HG03039 (cell line): ENCODE results near the gene MOK.
"Not testable (repeated sequence)": the region's sequence is repeated elsewhere in the genome, so short reads cannot be mapped to it uniquely, and the experiment has no call there.

ENCODE experiments used
- ATAC-seq: cut with Tn5 transposase; IDR thresholded peaks from one replicate; pipeline ENCODE4 v1.9.1; 2021; ENCODE audit warnings: mild to moderate bottlenecking, moderate library complexity; ENCODE audit not compliant: unreplicated experiment

Gene MOK, protein sequence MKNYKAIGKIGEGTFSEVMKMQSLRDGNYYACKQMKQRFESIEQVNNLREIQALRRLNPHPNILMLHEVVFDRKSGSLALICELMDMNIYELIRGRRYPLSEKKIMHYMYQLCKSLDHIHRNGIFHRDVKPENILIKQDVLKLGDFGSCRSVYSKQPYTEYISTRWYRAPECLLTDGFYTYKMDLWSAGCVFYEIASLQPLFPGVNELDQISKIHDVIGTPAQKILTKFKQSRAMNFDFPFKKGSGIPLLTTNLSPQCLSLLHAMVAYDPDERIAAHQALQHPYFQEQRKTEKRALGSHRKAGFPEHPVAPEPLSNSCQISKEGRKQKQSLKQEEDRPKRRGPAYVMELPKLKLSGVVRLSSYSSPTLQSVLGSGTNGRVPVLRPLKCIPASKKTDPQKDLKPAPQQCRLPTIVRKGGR

DNA sequence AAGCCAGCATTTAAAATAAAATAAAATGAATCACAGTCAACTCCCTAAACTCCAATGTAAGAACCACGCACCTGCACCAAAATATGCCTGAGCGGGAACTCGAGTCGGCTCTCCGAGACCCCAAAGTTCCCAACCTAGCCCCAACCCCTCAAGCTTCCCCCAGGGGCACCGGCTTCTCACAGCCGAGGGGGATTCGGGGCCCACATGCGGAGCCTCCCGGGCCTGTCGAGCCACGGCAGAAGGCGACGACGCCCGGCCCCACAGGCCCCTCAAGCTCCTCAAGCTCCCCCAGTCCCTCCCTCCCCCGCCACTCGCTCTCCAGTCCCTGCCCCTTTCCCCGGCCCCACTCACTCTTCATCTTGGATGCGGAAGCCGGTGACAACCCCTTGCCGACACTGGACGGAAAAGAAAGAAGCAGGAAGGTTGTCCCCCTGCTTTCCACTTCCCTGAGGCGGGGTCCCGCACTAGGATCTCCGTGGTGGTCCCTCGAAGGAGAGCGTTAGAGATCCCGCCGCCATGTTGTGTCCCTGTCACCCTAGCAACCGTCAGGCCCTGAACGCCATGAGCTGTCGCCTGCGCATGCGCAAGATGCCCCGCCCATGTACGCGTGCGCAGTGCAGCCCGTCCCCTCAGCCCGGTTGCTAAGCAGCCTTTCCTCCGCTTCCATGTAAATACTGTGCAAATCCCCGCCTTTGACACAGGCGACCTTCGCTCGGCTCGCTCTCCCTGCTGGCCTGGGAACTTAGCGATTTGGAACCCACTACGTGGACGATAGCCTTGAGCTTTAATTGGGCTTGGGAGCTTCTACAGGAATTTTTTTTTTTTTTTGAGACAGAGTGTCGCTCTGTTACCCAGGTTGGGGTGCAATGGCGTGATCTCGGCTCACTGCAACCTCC, at the start of gene MOK:
Gene MOK (minus strand): TSS at position 554 of the 896 bp plus-strand sequence. CDS start 196 bp downstream, at position 358.
- ATAC-seq = peak; percentile 90

DNA sequence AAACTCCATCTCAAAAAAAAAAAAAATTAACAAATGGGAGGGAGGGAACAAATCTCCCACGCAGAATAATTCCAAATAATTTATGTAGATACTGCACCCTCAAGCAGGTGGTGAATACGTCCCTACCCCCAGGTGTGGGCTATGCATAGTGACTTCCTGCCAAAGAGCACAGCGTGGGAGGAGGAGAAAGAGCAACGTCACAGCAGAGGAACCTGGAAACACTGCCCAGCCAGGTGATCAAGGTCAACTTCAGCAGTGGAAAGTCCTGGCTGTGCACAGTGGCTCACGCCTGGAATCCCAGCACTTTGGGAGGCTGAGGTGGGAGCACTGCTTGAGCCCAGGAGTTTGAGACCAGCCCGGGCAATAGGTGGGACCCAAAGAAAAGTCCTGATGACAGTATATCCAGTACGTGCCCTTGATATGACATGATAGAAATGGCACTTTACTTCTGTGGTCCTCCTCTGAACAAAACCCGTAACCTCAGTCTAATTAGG, 48.2 kb upstream of the MOK start:
- ATAC-seq = no peak

DNA sequence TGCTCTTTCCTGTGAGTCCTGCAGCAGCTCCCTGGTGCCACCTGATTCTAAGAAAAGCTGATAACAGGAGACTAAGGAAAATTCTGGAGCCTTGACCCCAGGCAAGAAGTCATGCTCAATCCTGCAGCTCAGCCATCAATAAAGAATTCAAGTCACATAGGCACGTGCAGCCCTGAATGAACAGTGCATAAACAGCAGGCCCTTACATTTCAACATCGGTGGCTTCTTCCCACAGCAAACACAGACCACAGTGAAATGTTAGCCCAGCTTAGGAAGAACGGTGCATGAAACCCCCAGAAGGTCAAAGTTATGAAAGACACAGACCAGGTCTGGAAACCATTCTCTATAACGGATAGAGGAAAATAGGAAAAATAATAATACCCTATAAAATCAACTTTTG, 47.2 kb upstream of the MOK start:
- ATAC-seq = no peak

DNA sequence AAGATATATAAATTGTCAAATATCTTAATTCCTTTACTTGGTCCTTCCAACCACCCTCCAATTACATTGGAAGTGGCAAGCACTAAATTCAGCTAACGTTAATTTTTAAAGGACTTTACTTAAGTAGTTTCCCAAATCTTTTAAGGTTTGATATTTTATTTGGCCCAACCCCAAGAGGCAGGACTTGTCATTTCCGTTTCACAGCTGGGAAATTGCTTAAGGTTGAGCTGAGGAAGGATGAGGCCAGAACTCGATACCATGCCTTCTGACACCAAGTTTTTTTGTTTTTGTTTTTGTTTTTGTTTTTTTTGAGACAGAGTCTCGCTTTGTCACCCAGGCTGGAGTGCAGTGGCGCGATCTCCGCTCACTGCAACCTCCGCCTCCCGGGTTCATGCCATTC, 46.6 kb upstream of the MOK start:
- ATAC-seq = not testable (repeated sequence)

DNA sequence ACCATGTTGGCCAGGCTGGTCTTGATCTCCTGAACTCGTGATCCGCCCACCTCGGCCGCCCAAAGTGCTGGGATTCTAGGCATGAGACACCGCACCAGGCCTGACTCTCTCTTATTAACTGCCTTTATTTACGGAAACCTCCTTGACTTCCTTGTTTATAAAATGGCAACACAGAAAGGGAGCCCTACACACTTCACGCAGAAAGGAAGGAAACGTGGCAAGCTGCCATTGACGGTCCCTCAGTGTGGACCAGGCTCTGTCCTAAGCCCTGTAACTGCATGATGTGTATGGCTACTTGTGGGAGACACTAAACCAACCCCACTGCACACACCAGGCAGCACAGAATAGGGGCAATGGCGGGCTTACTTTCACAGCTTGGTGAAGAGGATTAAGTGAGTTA, 46.1 kb upstream of the MOK start:
- ATAC-seq = no peak

DNA sequence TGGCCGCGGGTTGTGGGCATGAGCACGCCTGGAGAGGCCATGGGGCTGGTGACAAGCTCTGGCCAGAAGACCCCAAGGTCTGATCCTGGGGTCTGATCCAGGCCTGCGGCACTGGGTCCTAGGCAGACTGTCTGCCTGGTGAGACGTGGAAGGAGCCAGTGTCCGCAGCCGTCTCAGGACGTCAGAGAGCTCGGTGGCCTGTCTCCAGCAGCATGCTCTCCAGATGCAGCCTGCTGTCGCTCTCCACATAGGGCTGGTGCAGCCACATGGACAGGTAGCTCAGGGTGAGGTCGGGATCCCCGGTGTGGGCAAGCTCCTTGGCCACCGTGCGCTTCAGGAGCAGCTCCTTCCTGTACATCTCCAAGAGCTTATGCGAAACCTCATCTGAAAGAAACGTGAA, 43.4 kb upstream of the MOK start:
- no peak for ATAC-seq

DNA sequence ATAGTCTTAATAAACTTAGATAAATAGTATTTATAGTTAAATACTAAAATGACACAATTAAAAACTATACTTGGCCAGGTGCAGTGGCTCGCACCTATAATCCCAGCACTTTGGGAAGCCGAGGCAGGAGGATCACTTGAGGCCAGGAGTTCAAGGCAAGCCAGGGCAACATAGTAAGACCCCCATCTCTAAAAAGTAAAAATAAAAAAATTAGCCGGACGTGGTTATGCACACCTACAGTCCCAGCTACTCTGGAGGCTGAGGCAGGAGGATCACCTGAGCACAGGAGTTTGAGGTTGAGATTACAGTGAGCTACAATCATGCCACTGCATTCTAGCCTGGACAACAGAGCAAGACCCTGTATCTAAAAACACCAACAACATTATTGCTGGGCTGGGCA, 41.7 kb upstream of the MOK start:
- no peak for ATAC-seq

DNA sequence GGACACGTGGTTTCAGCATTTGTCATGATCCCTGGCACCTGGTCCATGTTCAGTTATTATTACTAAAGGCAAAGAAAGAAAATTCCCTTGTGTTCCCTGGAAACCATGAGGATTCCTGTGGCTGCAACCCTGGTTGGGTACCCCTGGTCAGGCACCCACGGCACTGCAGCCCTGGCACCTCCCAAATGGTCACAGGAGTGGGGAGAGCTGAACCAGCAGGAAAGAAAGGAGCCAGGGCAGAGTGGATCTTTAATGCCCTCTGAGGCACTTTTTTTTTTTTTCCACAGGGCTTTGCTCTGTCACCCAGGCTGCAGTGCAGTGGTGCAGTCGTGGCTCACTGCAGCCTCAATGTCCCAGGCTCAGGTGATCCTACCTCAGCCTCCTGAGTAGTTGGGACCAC, 40.3 kb upstream of the MOK start:
- ATAC-seq = no peak

DNA sequence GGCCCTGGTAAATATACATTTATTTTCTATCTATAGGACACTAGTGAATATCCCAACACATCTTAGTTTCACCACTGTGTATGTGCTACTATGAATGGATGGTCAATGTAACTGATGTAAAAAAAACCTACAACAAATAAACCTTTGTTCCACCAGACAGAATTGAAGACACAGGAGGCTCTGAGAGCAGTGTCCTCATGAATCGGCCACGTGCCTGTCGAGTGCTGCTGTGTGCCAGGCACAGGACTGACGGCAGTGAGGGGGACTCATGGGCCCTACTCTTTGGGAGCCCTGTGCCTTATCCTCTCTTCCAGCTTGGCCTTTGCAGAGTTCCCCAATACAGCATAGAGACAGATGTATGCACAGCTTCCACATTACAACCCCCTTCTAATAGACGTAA, 39.5 kb upstream of the MOK start:
- ATAC-seq = no peak

DNA sequence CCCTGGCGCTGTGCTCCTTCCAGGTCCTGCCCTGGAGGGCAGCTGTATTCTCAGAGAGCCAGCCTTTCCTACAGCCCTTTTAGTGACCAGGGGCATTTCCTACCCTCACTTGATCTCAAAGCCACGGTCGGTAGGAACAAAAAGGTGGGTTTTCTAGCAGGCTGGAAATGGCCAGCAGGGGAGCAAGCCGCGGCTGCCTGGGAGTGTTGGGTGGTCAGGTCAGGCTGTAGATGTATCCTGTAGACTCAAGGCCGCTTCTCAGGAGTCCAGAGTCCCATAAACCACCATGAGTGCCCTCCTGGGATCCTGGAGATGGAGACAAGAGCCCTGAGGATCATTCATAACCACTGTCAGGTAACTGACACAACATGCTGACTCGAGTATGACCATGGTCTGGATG, 39.1 kb upstream of the MOK start:
- no peak for ATAC-seq

DNA sequence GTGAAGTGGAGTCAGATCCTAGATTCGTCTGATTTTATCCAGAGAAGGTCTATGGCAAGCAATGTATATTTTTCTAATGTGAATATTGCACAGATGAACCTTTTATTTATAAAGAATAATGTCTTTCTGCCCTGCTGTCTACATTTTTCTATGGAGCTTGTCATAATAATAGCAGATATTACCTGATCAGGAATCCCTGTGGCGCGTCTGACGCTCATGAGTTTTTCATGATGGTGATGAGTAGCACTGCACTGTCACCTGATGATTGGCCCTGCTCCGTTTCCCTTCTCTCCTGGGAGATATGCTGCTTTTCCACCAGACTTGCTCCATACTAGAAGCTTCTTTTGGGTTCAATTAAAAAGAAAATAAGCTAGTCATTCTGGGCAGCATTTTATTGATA, 37.3 kb upstream of the MOK start:
- ATAC-seq = no peak

DNA sequence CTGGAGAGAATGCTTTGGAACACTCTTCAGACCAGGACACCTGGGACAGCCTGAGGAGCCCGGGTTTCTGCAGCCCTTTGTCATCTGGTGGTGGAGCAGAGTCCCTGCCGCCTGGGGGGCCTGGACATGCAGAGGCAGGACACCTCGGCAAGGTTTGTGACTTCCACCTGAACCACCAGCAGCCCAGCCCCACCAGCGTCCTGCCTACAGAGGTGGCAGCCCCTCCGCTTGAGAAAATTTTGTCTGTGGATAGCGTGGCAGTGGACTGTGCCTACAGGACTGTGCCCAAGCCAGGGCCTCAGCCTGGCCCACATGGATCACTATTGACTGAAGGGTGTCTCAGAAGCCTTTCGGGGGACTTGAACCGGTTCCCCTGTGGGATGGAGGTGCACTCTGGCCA, 36.6 kb upstream of the MOK start:
- ATAC-seq = no peak

DNA sequence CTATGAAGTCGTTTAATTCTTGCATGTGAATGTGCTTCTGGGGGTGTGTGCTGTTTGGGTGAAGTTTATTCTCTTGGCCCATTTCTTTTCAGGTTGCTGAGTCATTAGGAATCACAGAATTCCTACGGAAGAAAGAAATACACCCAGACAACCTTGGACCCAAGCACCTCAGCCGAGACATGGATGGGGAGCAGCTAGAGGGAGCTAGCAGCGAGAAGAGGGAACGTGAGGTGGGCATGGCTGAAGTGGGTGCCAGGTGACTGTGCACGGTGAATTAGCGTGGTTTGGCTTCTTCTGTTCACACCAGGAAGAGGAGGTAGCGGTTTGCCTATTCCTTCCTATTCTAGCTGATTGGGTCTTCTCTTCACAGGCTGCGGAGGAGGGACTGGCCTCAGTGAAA, 33.8 kb upstream of the MOK start:
- ATAC-seq = no peak

DNA sequence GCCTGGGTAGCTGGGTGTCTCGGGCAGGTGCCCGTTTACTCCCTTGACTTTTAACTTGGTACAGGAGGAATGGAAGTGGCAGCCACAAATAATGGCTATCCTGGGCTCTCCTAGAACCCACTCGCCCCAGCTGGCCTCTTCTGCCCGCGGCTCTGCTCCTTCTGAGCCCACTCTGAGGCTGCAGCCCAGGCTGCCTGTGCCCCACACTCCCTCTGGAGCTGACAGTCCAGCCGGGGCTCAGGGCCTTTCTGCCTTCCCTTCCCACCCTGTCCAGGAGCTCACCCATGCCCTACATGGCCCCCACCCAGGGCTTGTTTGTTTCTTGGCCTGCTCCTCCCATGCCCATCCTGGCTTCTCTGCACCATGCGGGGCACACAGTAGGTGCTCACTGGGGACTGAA, 30.2 kb upstream of the MOK start:
- no peak for ATAC-seq

DNA sequence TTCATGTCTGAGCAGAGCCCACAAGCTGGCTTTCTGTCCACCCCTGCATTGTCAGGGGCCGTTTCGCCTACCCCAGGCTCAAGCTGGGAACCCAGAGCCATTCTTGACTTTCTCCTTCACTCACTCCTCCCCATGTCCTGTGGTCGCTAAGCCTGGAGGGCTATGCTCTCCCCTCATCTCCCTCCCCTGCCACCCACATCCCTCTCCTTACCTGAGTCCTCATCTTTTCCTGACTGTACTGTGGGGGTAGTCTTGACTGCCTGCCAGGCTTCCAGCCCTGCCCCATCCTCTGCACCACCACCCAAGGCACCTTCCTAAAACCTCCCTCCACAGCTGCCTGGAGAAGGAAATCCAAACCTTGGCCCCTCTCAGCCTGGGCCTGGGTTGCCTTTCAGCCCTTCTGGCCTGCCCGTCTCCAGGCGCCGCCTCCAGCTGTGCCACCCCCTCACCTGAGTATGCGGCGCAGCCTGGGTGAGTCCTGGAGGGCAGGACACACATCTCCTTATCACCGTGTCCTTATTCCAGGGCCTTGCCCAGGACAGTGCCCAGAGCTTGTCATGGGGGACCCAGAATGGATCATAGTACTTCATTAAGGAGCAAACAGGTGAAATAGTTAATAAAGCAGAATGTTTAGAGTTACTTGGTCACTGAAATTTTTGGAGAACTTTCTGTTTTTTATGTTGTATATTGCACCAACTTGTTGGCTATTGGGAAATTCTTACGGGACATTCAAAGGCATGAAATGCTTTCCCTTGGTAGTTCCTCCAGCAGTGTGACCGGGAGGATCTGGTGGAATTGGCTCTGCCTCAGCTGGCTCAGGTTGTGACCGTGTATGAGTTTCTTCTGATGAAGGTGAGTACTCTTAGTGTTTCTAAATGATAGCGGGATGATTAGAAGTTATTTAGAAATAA, 29.1 kb upstream of the MOK start:
- ATAC-seq = no peak

DNA sequence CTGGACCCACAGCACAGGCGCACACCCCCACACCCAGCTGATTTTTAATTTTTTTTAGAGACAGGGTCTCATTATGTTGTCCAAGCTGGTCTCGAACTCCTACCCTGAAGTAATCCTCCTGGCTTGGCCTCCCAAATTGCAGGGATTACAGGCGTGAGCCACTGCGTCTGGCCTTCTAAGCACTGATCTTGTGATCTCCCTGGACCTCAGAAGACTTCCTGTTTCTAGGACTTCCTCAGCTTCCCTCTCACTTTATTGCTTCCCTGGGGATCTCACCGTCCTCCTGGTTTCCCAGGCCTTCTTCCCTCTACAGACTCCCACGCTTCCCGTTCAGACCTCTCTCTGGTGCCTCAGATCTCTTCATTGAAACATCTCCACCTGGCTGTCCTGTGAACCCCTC, 28.4 kb upstream of the MOK start:
- ATAC-seq = no peak

DNA sequence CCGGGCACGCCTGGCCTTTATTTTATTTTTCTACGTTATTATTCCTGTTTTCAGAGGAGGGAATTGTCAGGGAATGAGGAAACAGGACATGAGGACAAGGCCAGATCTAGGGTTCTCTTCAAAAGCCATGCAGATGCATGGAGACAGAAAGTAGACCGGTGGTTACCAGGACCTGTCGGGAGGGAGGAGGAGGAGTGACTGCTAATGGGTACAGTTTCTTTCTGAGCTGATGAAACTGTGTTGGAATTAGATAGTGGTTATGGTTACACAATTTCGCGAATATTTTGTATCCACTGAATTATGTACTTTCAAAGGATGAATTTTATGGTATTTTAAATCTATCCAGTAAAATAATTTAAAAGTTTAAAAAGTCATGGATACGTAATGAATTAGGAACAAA, 25.8 kb upstream of the MOK start:
- no peak for ATAC-seq

DNA sequence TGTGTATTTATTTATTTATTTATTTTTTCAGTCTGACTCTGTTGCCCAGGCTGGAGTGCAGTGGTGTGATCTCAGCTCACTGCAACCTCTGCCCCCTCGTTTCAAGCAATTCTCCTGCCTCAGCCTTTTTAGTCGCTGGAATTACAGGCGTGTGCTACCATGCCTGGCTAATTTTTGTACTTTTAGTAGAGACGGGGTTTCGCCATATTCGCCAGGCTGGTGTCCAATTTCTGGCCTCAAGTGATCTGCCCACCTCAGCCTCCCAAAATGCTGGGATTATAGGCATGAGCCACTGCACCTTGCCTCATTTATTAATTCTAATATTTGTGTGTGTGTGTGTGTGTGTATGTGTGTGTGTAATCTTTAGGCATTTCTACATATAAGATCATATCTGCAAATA, 24.4 kb upstream of the MOK start:
- not testable (repeated sequence) for ATAC-seq

DNA sequence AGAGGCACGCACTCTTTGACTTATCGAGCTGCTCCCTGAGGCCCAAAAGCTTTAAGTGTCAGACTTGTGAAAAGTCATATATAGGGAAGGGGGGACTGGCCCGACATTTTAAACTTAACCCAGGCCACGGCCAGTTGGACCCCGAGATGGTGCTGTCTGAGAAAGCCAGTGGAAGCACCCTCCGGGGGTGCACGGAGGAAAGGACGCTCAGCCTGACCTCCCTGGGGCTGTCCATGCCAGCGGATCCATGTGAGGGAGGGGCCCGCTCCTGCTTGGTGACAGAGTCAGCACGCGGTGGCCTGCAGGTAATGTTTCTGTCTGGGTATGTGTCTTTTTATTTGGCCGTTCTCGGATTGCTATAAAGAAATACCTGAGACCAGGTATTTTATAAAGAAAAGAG, 21.6 kb upstream of the MOK start:
- ATAC-seq = no peak

DNA sequence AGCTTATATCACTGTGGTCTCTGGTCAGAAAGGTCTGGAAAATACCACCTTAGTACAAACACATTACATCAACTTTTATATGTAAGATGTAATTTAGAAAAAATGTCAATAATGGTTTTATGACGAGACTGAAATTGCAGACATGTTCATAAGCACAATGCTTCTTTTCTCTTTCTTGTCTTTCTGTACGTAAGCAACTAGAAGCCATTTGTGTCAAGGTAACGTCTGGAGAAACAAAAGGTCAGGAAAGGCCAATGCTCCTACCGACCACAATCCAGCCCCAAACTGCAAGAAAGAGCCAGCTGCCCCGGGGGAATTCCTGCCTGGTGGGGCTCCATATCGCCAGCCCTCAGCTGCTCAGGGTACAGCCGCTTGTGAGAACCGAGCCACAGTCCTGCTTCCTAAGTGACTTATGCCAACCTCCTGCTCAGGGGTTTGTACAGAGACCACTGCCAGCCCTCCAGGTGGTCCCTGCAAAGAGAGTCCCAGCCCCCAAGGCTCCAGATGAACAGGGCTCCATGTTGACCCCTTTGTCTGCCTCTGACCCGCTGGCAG, 20.9 kb upstream of the MOK start:
- ATAC-seq = no peak

DNA sequence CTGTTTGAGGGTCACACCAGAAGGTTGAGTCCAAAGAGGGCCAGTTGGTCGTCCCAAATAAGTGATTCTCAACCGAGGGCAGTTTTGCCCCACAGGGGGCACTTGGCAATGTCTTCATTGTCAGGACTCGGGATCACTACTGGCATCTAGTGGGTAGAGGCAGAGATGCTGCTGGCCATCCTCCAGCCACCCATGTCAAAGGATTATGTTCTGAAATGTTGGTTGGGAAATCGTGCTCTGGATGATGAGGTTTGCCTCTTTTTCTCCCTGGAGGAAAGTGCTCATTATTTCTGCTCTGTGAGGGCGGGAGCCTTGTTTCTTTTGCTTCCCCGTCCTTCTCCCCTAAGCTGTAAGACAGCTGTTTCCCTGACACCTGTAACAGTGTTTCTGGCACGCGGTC, 18.1 kb upstream of the MOK start:
- no peak for ATAC-seq
